HUES48 (cell line): ENCODE measurements around the gene CYB561.

Experiments
- H3K27ac ChIP-seq: one replicate; pipeline ENCODE4 v1.7.0; 2013; ENCODE audit warnings: low read depth, low read length, inconsistent platforms
- H3K27me3 ChIP-seq: 2 replicates; pipeline ENCODE4 v1.6.1; 2013; ENCODE audit warnings: mild to moderate bottlenecking, low read length; ENCODE audit not compliant: control insufficient read depth, insufficient read depth
- H3K36me3 ChIP-seq: 2 replicates; pipeline ENCODE4 v1.6.1; 2013; ENCODE audit warnings: low read length; ENCODE audit not compliant: control insufficient read depth, insufficient read depth
- H3K4me1 ChIP-seq: 2 replicates; pipeline ENCODE4 v1.6.1; 2013; ENCODE audit warnings: mild to moderate bottlenecking, low read length; ENCODE audit not compliant: control insufficient read depth, insufficient read depth
- H3K4me3 ChIP-seq: 2 replicates; pipeline ENCODE4 v1.5.1; 2013; ENCODE audit warnings: mild to moderate bottlenecking, low read depth, low read length
- H3K9ac ChIP-seq: 2 replicates; pipeline ENCODE4 v1.6.1; 2013; ENCODE audit warnings: mild to moderate bottlenecking, low read depth, low read length, moderate library complexity
- H3K9me3 ChIP-seq: 2 replicates; pipeline ENCODE4 v1.6.1; 2013; ENCODE audit warnings: low read length; ENCODE audit not compliant: control insufficient read depth, insufficient read depth

CYB561 gene

DNA sequence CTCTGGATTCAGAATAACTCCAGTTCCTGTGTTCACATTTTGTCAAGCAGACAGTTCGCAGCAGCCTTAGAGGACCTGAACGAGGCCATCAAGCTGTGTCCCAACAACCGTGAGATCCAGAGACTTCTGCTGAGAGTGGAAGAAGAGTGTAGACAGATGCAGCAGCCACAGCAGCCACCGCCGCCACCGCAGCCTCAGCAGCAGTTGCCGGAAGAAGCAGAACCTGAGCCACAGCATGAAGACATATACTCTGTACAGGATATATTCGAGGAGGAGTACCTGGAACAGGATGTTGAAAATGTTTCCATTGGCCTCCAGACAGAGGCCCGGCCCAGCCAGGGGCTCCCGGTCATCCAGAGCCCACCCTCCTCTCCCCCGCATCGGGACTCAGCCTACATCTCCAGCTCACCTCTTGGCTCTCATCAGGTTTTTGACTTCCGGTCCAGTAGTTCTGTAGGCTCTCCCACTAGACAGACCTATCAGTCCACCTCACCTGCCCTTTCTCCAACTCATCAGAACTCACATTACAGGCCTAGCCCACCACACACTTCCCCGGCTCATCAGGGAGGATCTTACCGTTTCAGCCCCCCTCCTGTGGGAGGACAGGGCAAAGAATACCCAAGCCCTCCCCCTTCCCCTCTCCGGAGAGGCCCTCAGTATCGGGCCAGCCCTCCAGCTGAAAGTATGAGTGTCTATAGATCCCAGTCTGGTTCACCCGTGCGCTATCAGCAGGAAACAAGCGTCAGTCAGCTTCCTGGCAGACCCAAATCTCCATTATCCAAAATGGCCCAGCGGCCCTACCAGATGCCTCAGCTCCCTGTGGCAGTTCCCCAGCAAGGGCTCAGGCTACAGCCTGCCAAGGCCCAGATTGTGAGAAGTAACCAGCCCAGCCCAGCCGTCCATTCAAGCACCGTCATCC, 25.9 kb downstream of the CYB561 start:
- H3K9ac ChIP-seq: no peak overlapping the region
- no peaks in the 10 kb centered on the region for H3K27me3 ChIP-seq
- H3K4me1 ChIP-seq: no peaks in the 10 kb centered on the region
- no peak overlapping the region for H3K4me3 ChIP-seq
- no peaks in the 10 kb centered on the region for H3K36me3 ChIP-seq
- H3K27ac ChIP-seq: no peak overlapping the region
- H3K9me3 ChIP-seq: no peaks in the 10 kb centered on the region

DNA sequence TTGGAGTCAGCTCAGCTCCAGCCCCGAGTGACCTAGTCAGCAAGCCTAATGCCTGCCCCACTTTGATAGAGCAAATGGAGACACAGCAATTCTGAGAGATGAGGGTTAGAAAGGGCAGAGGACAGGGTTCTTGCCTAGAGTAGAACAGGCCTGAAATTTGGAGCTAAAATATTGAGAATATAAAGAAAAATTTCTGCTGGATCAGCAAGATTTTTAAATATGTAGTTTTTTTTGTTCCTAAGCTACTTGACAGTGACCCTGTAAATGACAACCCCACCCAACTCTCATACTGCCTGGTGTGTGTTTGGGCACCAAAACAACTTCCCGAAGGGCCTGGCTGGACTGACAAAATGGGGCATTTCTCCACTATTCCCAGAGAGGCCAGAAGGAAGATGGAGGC, 26.7 kb downstream of the CYB561 start:
- no peak overlapping the region for H3K27ac ChIP-seq
- no peaks in the 10 kb centered on the region for H3K9me3 ChIP-seq
- no peaks in the 10 kb centered on the region for H3K27me3 ChIP-seq
- H3K36me3 ChIP-seq: no peaks in the 10 kb centered on the region
- H3K4me1 ChIP-seq: no peaks in the 10 kb centered on the region
- H3K9ac ChIP-seq: no peak overlapping the region
- H3K4me3 ChIP-seq: no peak overlapping the region

DNA sequence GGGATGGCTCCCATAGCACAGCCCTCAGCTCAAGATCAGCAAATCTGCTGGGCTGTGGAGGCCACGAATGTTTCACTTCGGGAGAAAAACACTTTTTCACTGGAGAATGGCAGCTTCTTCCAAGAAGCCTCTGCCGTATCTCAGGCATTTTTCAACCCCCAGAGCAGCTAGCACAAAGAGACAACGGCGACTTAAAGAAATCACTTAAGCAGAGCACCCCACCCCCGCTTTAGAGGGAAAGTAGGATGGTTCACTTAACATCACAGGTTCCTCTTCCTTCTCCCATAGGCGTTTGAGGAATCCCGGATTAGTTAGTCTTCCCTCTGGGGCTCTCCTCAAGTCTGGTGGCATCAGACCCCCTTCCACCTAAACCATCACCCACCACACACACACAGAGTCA, 27.6 kb downstream of the CYB561 start:
- no peaks in the 10 kb centered on the region for H3K9me3 ChIP-seq
- H3K27ac ChIP-seq: no peak overlapping the region
- no peaks in the 10 kb centered on the region for H3K4me1 ChIP-seq
- H3K36me3 ChIP-seq: no peaks in the 10 kb centered on the region
- no peak overlapping the region for H3K9ac ChIP-seq
- no peak overlapping the region for H3K4me3 ChIP-seq
- H3K27me3 ChIP-seq: no peaks in the 10 kb centered on the region

DNA sequence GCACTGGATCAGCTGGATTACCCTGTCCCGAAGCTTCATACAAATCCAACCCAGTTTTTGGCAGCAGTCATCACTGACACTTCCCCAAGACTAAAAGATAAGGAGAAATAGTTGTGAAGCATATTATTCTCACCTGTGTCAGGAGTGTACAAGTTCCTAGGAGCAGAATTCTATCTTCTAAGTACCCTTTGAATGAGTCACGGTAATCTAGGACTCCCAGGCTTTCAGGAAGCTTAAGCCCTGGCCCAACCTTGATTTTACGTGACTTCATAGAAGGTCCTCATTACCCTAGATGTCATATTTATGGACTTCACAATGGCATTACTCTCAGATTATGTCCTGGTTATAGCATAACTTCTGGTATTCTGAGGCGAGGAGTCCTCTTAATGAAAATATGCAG, 31.9 kb downstream of the CYB561 start:
- H3K27ac ChIP-seq: no peak overlapping the region
- no peaks in the 10 kb centered on the region for H3K4me1 ChIP-seq
- H3K9me3 ChIP-seq: no peaks in the 10 kb centered on the region
- H3K4me3 ChIP-seq: no peak overlapping the region
- no peaks in the 10 kb centered on the region for H3K36me3 ChIP-seq
- H3K27me3 ChIP-seq: no peaks in the 10 kb centered on the region
- H3K9ac ChIP-seq: no peak overlapping the region

DNA sequence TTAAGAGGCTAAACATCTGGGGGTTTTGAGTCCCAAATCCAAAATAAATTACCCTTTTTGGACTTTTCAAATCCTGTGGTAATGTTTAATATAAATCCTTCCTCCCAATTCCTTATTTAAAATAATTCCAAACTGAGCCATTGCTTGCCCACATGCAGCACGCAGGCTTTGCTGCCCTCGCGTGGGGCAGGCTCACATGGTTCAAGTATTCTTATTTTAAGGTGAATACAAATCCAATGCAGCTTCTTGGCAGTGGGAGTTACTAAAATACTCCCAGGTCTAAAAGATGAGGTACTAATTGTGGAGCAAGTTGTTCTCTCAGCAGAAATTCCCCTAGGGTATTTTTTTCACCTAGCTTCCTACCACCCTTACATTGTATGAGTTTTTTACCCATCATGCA, 33.0 kb downstream of the CYB561 start:
- H3K9ac ChIP-seq: no peak overlapping the region
- H3K4me3 ChIP-seq: no peak overlapping the region
- H3K27me3 ChIP-seq: no peaks in the 10 kb centered on the region
- H3K9me3 ChIP-seq: no peaks in the 10 kb centered on the region
- no peaks in the 10 kb centered on the region for H3K36me3 ChIP-seq
- H3K4me1 ChIP-seq: no peaks in the 10 kb centered on the region
- no peak overlapping the region for H3K27ac ChIP-seq

DNA sequence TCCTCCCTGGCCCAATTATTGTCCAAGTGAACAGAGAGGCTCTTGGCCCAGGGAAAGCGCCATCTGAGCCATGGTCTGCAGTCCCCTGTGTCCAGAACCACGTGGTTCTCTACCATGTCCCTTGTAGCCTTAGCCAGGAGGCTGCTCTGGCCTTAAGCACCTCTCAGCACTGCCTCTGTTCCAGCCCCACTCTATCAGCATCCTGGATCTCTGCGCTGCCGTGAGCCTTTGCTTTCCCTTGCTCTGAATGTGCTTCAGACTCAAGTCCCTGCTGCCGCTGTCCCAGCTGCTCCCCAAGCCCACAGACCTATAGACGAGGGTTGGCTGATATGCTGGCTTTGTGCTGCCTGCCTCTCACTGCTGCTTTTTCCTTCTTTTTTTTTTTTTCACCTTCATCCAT, 33.9 kb downstream of the CYB561 start:
- no peaks in the 10 kb centered on the region for H3K27me3 ChIP-seq
- no peak overlapping the region for H3K4me3 ChIP-seq
- H3K36me3 ChIP-seq: no peaks in the 10 kb centered on the region
- no peak overlapping the region for H3K27ac ChIP-seq
- H3K9ac ChIP-seq: no peak overlapping the region
- H3K9me3 ChIP-seq: no peaks in the 10 kb centered on the region
- no peaks in the 10 kb centered on the region for H3K4me1 ChIP-seq

DNA sequence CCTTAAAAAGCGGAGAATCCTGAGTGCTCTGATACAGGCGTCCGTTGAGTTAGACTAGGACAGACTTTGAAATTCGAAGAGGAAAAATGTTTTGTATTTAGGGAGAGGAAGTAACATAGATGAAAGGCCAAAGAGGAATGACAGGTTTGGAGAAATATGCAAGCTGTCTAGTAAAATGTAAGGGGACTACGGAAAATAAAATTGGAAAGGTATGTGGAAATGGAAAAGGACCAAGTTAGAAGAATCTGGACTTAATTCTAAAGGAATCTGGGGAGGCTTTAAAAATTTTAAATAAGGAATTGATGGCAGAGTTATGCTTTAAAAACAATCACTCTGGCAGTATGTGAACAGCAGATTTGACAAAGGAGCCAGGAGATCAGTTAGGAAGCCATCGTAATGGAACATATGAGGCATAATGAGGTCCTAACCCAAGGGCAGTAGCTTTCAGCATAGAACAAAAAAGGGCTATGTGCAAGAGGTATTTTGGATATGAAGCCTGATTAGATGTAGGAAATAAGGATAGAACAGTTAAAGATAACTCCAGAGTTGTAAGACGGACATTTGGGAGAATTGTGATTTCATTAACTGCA, 38.3 kb downstream of the CYB561 start:
- H3K9ac ChIP-seq: no peak overlapping the region
- no peaks in the 10 kb centered on the region for H3K9me3 ChIP-seq
- H3K4me3 ChIP-seq: no peak overlapping the region
- no peaks in the 10 kb centered on the region for H3K36me3 ChIP-seq
- no peaks in the 10 kb centered on the region for H3K27me3 ChIP-seq
- H3K27ac ChIP-seq: no peak overlapping the region
- H3K4me1 ChIP-seq: no peaks in the 10 kb centered on the region

DNA sequence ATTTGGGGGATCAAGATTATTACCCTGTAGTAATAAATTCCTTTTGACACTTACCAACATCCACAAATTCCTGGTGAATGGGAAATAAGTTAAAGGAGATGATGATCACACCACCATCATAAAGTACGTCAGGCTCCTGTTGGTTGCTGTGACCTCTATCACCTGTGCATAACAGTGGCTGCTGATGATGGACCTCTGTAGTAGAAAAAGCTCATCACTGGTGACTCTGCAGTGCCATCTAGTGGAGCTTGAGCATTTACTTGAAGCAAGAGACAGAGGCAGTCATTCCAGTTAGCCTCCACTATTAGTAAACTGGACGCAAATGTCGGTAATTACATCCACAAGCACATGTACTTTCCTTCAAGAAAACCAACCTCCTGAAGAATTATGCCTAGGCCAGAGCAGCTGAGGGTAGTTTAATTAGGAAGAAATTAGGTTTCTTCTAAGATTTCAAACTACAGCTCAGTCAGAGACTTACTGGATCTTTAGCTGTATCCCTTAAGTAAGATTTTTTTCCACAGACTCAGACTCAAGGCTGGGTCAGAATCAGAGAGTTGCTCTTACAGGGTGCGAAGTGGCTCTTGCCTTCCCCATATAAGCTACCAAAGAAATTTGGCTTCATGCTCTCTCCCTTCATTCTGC, 39.3 kb downstream of the CYB561 start:
- H3K36me3 ChIP-seq: no peaks in the 10 kb centered on the region
- no peaks in the 10 kb centered on the region for H3K9me3 ChIP-seq
- no peak overlapping the region for H3K4me3 ChIP-seq
- H3K27ac ChIP-seq: no peak overlapping the region
- H3K9ac ChIP-seq: no peak overlapping the region
- H3K27me3 ChIP-seq: no peaks in the 10 kb centered on the region
- no peaks in the 10 kb centered on the region for H3K4me1 ChIP-seq

DNA sequence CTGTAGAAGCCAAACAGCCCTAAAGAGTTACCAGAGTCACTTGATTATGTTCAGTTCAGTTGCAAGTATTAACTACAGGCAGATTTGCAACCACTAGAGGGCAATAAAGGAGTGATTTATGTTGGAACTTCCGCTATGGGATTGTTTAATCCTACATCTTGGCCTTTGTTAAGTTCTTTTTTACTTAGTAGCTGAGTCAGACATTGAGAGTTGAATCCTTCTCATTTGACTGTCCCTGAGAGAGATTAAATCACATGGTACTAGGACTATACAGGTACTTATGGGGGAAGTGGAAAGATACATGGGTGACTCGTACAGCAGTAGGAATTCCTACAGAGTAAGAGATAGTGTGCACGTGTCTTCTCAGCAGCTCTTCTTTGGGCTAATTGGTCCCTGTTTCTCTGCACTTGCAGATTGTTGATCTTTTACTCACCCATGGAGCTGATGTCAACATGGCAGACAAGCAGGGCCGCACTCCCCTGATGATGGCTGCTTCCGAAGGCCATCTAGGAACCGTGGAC, 40.3 kb downstream of the CYB561 start:
- no peak overlapping the region for H3K27ac ChIP-seq
- H3K4me1 ChIP-seq: no peaks in the 10 kb centered on the region
- H3K36me3 ChIP-seq: no peaks in the 10 kb centered on the region
- no peaks in the 10 kb centered on the region for H3K27me3 ChIP-seq
- H3K9ac ChIP-seq: no peak overlapping the region
- H3K4me3 ChIP-seq: no peak overlapping the region
- H3K9me3 ChIP-seq: no peaks in the 10 kb centered on the region

DNA sequence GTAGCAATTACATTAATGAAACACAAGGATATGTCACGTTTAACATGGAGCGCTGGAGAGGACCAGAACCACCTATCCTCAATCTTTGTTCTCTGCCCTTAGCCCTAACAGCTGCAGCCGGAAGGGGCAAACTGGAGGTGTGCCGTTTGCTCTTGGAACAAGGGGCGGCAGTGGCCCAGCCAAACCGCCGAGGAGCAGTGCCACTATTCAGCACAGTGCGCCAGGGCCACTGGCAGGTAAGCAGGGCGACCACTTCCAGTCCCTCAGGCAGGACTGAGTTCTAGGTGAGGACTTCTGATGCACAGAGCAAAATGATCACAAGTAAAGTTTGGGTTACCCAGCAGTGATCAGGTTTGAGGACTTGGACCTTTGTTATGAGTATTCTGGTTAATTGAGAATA, 41.1 kb downstream of the CYB561 start:
- H3K27me3 ChIP-seq: no peaks in the 10 kb centered on the region
- no peaks in the 10 kb centered on the region for H3K36me3 ChIP-seq
- no peaks in the 10 kb centered on the region for H3K9me3 ChIP-seq
- H3K4me3 ChIP-seq: no peak overlapping the region
- no peak overlapping the region for H3K9ac ChIP-seq
- no peak overlapping the region for H3K27ac ChIP-seq
- H3K4me1 ChIP-seq: no peaks in the 10 kb centered on the region
